ENCODE results near the gene TCF12.
"Not testable (repeated sequence)": the region's sequence is repeated elsewhere in the genome, so short reads cannot be mapped to it uniquely, and the experiment has no call there.

Gene TCF12

DNA sequence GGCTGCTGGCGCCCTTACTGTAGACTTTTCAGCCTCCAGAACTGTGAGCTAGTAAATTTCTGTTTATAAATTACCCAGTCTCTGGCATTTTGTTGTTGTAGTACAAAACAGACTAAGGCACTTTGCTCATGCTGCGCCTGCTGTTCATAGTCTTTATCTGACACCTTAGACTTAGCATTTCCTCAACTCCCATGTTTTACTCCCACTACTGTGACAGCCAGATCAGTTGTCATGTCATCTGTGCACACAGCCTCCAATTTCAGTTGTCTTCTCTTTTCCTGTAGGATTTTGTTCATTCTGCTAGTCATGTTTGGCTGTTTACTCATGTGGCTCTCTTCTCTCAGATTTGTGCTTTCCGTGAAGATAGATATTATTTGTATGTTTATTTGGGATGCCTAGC lies 62.0 kb downstream of the TCF12 start:
- no peak for DNase-seq

DNA sequence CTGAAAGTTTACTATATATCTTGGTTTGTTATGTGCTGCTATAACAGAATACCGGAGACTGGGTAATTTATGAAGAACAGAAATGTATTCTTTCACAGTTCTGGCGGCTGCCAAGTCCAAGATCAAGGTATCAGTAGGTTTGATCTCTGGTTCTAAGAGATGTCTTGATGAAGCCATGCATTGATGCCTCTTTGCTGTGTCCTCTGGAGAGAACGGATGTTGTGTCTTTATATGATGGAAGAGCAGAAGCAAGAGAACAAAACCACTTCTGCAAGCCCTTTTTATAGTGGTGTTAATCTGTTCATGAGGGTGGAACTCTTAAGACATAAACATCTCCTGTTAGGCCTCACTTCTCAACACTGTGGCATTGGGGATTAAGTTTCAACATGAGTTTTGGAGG lies 62.7 kb downstream of the TCF12 start:
- DNase-seq: no peak

DNA sequence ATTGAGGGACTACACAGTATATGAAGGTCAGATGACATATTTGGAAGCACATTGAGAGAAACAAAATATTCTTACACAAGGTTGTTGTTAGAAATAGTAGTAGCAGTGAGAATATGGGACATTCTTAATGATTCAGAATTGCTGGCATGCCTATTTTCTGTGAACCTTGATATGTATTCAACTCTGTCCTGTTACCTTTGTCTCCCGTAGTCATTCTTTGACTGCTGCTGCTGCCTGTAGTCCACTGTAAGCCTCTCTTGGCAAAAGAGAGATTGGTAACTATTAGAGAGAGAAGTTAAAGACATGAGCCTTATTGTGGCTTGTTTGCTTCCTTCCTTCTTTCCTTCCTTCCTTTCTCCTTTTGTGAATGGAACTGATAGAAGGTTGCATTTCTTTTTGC lies 64.5 kb downstream of the TCF12 start:
- DNase-seq: no peak

DNA sequence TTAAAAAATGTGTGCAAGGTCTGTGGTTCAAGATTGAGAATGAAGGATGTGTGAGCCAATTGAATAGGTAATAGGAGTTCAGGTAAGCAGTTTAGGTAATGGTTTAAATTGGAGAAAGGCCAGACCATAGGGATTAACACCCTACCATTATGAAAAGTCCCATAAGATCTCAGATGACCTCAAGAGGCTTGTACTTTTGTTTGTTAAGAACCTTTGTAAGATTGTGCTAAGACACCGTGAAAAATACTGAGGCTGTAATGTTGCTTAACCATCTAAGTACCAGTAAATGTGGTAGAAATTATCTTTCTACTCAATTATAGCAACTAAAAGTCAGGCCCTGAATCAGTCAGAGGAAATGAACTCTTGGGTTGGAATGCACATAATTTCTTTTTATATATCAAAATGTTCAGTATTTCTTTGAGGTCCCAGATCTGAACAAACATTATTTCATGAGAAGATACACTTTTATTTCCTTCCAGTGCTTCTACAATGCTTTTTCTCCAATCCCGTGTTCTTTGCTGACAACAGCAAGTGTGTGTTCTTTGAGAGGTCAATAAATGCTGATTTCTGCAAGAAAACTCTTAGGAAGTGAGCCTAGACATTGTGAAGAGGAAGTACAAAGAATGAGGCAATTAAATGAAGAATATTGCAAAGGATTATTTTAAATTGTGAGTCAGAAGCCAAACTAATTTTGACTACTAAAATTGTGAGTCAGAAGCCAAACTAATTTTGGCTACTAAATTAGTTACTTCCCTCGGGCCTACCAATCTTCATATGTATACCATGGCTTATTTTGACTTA lies 66.4 kb downstream of the TCF12 start:
- no peak for DNase-seq

DNA sequence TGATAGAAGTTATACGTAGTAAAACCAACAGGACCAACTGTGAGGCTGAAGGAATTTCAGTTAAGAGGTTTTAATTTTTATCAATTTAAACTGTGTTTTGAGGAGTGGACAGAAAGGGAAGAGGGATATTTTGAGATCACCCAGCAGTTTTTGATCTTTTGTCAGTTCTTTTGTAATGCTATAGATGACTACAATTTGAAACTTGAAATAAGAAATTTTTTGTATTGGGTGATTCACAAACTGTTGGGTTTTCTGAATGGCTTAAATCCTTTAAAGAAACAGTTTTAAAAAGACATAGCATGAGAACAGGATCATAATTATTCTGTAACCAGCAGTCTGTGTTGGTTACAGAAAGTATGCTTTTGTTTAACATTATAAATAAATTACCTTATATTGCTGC lies 67.4 kb downstream of the TCF12 start:
- DNase-seq: no peak

DNA sequence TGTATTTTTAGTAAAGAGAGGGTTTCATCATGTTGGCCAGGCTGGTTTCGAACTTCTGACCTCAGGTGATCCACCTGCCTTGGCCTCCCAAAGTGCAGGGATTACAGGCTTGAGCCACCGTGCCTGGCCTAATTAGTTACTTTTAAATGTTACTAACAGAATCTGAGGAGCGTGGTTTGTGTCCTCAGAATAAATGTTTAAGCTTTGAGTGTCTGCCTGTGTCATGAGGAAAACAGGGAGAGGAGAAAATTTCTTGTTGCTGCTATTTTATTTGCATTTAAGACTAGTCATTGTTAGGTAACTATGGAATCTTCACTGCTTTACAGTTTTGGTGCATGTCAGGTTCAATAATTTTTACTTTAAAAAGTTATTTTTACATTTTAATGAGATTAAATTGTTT lies 68.8 kb downstream of the TCF12 start:
- no peak for DNase-seq

DNA sequence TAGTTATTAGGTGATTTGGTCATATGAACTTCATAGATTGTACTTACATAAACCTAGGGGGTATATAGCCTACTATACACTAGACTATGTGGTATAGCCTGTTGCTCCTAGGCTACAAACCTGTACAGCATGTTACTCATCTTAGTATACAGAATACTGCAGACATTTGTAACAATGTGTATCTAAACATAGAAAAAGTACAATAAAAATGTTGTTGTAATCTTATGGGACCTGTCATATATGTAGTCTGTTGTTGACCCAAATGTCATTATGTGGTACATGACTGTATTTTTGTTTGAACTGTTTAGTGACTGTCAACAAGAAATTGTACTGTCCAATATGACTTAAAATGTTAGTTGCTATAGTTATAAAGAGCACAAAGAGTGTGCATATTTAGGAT lies 69.8 kb downstream of the TCF12 start:
- DNase-seq: no peak

DNA sequence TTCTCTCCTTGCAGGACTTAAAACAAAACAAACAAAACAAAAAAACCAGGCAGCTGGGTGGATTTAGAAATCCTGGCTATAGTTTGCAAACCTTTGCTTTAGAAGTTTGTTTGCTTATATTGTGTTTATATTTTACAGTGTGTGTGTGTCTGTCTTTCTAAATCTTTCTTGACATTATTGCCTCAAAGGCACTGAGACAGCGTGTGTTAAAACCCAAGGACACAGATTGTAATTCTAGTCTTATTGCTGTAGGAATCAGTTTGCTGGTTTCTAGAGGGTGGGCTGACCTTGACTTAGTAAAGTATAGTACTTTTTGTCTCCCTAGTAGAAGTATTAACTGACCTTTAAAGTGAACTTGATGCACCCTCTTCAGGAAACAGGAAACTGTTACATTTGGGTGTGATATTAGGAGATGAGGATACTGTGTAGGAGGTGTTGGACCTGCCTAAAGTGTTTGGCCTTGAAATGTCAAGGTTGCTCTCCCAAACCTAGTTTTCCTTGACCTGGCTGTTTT lies 71.0 kb downstream of the TCF12 start:
- DNase-seq: no peak

DNA sequence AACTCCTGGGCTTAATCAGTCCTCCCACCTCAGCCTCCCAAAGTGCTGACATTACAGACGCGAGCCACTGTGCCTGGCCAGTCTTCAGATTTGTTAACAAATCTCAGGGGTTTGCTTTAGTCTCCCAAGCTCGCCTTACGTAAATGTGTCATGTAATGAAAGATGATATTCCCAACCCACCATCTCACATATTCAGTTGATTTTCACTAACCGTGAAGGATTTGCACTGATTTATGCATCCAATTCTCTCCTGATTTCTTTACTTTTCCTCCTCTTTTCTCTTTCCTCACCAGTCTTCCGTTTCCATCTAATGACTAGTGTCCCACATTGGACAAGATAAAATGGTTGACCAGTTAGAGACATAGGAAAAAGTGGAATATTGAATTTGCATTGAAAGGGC lies 72.6 kb downstream of the TCF12 start:
- DNase-seq: no peak

DNA sequence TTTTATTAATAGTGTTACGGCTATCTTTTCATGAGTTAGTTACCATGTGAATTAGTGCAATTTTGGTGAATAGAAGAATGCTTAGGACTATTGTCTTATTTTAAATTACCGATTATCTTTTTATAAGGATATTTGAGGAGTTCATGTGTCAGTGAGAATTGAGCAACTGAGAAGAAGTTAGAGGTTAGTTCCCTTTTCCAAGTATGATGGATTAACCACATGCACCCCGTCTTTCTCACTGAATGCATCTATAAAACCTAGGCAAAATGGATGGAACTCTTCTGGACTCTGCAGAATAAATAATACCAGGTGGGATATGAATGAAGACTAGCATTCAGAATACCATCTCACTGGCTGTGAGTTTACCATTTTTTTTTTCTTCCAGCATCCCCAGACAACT lies 74.3 kb downstream of the TCF12 start:
- no peak for DNase-seq

DNA sequence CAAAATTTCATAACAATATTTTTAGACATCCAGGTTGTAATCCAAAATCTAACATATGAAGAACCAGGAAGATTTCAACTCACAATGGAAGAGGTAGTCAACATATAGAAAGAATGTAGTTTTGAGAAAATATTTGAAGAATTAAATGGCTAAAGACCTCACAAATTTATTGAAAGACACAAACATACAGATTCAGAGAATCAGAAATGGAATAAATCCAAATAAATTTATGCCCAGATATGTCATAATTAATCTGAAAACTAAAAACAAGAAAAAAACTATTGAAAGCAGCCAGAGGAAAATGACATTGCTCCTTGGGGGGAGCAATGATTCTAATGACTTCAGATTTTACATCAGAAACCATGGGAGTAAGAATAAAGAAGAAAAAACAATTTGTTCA lies 75.8 kb downstream of the TCF12 start:
- no peak for DNase-seq

DNA sequence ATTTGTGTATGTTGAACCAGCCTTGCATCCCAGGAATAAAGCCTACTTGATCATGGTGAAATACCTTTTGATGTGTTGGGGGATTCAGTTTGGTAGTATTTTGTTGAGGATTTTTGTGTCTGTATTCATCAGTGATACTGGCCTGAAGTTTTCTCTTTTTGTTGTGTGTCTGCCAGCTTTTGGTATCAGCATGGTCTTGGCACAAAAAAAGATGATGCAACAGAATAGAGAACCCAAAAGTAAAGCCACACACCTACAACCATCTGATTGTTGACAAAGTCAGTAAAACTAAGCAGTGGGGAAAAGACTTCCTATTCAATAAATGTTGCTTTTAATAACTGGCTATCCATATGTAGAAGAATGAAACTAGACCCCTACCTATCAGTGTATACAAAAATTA lies 77.6 kb downstream of the TCF12 start:
- no peak for DNase-seq

DNA sequence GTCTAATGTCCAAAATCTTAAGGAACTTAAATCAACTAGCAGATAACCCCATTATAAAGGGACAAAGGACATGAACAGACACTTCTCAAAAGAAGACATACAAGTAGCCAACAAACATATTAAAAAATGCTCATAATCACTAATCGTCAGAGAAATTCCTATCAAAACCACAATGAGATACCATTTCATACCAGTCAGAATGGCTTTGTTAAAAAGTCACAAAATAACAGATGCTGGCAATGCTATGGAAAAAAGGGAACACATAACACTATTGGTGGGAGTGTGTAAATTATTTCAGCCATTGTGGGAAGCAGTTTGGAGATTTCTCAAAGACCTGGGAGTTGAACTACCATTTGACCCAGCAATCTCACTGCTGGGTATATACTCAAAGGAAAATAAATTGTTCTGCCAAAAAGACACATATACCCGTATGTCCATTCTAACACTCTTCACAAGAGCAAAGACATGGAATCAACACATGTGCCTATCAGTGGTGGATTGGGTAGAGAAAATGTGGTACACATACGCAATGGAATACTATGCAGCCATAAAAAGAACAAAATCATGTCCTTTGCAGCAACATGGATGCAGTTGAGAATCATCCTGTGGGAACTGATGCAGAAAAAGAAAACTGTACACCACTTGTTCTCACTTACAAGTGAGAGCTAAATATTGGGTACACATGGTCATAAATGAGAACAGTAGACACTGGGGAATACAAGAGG lies 78.5 kb downstream of the TCF12 start:
- no peak for DNase-seq

DNA sequence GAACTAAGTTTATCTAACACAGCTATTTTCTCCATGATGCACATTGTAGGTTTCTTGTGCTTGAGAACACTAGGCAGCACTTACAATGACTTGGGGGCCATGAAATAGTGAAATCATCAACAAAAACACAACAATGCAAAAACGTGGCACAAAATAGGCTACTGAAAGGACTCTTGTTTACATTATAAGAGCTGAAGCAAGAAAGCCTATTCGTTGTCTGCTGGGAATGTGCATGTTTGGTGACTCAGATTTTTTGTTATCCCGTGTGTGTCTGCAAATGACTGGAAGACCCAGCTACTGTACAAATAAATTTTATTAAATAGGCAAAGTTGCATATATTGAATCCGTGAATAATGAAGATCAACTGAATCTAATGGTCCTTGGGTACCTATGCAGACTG lies 85.0 kb downstream of the TCF12 start:
- no peak for DNase-seq

DNA sequence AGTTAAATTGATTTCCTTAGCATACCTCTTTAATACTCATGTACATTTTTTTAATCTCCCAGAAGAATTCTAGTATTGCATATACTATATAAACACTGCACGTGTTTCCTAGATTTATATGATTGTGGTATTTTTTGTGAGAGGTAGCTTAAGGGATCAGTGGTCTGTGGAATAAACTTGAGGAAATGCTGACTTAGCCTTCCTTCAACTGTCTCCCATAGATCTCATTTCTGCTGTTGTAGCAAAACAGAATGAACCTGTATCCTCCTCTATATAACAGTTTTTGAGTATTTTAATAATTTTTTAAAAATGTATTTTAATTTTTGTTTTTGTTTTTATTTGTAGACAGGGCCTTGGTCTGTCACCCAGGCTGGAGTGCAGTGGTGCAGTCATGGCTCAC lies 86.8 kb downstream of the TCF12 start:
- DNase-seq: no peak

DNA sequence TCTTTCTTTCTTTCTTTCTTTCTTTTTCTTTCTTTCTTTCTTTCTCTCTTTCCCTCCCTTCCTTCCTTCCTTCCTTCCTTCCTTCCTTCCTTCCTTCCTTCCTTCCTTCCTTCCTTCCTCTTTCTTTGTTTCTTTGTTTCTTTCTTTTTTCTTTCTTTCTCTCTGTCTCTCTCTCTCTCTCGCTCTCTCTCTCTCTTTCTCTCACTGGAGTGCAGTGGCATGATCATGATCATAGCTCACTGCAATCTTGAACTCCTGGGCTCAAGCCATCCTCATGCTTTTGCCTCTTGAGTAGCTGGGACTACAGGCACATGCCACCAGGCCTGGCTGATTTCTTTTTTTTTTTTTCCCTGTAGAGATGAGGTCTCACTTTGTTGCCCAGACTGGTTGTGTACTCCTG lies 89.4 kb downstream of the TCF12 start:
- not testable (repeated sequence) for DNase-seq

DNA sequence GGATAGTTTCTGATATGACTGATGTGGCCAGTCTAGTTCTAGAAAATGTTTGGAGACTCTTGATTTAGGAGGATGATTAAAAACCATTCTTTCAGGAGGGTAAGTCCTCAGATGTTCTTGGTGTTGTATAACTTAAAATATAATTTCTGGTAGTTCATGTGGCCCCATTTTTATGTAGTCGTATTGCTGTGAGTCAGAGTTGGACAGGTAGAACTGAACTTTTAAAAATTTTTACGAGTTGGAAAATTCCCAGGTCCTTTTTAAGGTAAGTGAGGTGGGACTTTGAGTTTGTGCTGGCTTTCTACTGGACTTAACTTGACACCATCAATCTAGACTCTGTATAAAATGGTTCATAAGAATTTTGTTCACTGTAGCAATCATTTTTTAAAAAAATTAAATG lies 92.3 kb downstream of the TCF12 start:
- no peak for DNase-seq

DNA sequence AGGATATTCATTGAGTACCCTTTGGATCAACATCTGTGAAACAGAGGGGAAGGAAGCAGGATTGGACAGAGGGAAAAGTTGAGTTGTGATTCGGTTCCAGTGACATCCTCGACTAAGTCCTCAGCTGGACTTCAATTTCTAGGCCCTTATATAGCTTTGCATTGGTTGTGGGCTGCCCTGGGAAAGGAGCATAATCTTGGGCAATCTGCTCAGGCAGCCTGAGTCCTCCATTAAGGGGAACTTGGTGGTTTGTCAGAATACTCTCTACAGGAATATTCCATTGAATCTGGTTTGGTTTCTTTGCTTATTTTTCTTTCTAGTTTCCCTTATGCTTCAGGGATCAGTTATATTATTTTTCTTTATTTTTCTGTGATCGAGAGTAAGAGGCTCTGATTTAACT lies 94.1 kb downstream of the TCF12 start:
- DNase-seq: no peak

DNA sequence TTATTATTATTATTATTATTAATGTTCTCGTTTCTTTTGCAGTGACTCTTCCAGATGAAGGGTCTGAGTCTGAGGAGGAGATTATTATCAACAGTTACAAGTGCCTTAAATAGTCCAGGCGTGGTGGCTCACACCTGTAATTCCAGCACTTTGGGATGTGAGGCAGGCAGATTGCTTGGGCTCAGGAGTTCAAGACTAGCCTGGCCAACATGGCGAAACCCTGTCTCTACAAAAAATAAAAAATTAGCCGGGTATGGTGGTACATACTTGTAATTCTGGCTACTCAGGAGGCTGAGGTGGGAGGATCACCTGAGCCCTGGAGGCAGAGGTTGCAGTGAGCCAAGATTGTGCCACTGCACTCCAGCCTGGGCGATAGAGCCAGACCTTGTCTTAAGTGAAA lies 96.5 kb downstream of the TCF12 start:
- not testable (repeated sequence) for DNase-seq

DNA sequence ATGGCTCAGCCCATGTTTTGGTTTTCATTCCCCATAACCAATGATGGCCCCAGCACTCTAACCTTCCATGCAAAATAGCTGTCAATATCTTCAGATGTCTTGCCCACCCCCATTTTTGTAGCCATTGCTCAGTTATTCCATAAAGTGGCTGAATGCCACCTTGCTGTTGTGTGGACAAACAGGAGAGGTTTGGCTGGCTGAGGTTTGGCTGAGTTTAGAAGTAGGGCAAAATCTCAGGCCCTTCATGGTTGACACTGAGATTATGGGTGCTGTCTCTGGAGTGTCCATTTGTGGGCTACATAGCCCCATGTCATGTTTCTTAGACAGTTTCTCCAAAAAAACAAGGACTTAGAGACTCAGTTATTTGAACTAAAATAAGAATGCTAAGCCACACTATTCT lies 96.9 kb downstream of the TCF12 start:
- no peak for DNase-seq

DNA sequence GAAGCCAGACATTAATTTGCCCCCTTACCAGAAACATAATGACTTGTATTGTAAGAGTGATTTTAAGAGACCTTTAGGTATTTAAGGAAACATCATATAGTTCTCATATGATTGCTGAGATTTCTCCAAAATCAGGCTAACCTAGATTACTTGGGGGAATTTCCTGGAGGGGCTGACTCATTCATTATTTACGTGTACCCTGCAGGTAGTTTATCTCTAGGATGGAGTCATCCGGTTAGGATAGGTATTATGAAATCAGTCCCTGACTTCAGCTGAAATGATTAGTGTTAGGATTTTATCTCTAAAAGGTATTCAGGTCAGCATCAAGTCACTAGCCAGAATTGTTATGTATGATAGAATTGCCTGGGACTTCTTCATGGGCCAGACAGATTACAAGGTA lies 97.5 kb downstream of the TCF12 start:
- no peak for DNase-seq

DNA sequence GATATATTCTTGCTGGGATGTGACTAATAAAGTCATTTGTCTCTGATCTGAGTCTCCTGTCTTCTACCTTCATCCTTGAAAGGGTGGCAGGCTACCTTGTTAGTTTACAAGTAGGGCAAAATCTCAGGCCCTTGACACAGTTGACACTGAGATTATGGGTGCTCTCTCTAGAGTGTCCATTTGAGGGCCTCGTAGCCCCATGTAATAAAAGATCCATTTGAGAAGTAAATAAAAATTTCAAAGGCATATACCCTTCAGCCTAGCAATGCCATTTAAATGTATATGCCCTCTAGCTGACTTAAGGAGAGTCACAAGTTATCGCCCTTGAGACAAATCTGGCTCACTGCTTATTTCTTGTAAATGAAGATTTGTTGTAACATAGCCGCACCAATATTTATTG lies 98.6 kb downstream of the TCF12 start:
- DNase-seq: no peak

DNA sequence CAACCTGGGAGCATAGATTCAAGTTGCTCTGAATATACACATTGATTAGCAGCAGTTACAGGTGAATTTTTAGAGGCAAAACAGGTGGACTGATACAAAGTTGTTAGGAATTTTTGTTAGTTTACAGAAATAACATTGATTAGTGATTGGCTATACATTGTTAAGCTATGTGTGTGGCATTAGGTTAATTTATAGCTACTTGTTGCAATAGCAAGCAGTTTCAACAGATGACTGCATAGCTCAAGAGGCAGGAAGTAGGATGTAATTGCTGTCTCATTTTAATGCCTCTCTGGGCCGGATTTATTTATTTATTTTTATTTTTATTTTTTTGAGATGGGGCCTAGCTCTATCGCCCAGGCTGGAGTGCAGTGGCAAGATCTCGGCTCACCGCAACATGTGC lies 99.7 kb downstream of the TCF12 start:
- DNase-seq: no peak

DNA sequence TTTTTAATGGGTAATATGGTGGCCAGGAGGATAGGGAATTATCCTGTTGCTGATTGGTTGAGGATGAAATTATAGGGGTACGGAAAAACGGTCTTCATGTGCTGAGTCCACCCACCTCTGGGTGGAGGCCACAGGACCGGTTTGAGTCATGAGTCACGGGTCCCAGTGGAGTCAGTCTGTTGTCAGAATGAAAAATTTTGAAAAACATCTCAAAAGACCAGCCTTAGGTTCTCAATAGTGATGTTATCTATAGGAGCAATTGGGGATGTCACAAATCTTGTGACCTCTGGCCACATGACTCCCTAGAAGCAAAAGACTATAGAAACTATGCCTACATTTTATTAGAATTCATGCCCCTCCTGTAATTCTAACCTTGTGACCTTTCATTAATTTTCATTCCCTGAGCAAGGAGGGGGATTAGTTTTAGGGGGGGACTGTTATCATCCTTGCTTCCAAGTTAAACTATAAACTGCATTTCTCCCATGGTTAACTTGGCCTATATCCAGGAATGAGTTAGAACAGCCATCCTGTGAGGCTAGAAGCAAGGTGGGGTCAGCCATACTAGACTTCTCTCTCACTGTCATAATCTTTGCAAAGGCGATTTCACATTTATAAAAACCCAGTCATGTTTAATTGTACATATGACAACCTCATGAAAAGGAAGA lies 101.2 kb downstream of the TCF12 start:
- no peak for DNase-seq

All from activated effector memory CD4-positive, alpha-beta T cell treated with anti-CD3 and anti-CD28 coated beads, Interleukin-2, amount 50 U/mL, for 16 hours (primary cell).